Body of pancreas (tissue), 4 donors: ENCODE results near the gene CRYBG2. TPM values are rescaled to one million over a fixed set of nuclear protein-coding genes. Genes with fewer than 3 reads are reported as not detected.

ENCODE experiments used
- ATAC-seq: fragments of 150-250 bp; one replicate; pipeline ENCODE4 v1.9.1; 2016
- DNase-seq, 4 donors: peaks; one replicate each; pipeline ENCODE4 v3.0.0-alpha.2; 2019
- H3K27ac ChIP-seq, 4 donors: fragments of 200-600 bp; sonication (generic); 1 replicate in 3 of 4; 2 replicates in 1 of 4; pipeline versions ENCODE4 v1.5.1 to v1.6.1; 2016 to 2019; ENCODE audit warnings: mild to moderate bottlenecking in 1 of 4, mixed read lengths in 1 of 4, moderate library complexity in 1 of 4
- H3K27me3 ChIP-seq, 2 donors: fragments of 200-600 bp; sonication (generic); one replicate each; pipeline ENCODE4 v1.6.0; 2016; ENCODE audit warnings: mild to moderate bottlenecking in 1 of 2
- H3K36me3 ChIP-seq, 2 donors: fragments of 200-600 bp; sonication (generic); replicated peaks in 1 of 2; 2 replicates each; pipeline ENCODE4 v1.5.1; 2016; ENCODE audit warnings: low read depth in 2 of 2; ENCODE audit not compliant: insufficient read depth in 1 of 2
- H3K4me1 ChIP-seq: fragments of 200-600 bp; sonication (generic); one replicate; pipeline ENCODE4 v1.6.0; 2016
- H3K4me3 ChIP-seq, 2 donors: fragments of 200-600 bp; sonication (generic); 1 replicate in 1 of 2; 2 replicates in 1 of 2; pipeline ENCODE4 v1.5.1; 2016 to 2019
- H3K9me3 ChIP-seq, 3 donors: fragments of 200-600 bp; sonication (generic); 1 replicate in 2 of 3; 2 replicates in 1 of 3; pipeline ENCODE4 v1.5.1; 2016
- CTCF ChIP-seq, 7 experiments: fragments of 450-650 bp in 4 of 7; fragments of 200-600 bp in 3 of 7; sonication (generic) in 3 of 7; IDR thresholded peaks; one replicate each; pipeline ENCODE4 v1.5.1; 2016 to 2019; ENCODE audit warnings: antibody characterized with exemption in 7 of 7
- POLR2A ChIP-seq, 3 donors: fragments of 450-650 bp; IDR thresholded peaks; one replicate each; pipeline ENCODE4 v1.6.1; 2016; ENCODE audit warnings: antibody characterized with exemption in 3 of 3, mild to moderate bottlenecking in 2 of 3
- WGBS, 2 donors: methylation state at CpG; one replicate each; pipeline ENCODE4 v1.1.5; 2017; 5-methylcytosine and 5-hydroxymethylcytosine counted together
- intact Hi-C: fragments of 100-400 bp; cut with DNase I; formaldehyde crosslinking; loops from one replicate; pipeline ENCODE4 v1.15.1; 2023
- total RNA-seq, 2 donors: library from RNA; depleted of rRNA; stranded (reverse); fragments of >200 nt; gene quantifications; one replicate each; pipeline ENCODE4 v1.1.0, GENCODE V29; 2016

CRYBG2 gene
- total RNA-seq, 2 donors from 2014 or later = 3.6 TPM; not detected in 1

GRCh38 chr1:26297791-26298124, 56.2 kb downstream of the CRYBG2 start:
- 71 to 96% methylated on average over 3 to 6 of the region's 6 CpGs for WGBS, 2 donors
- TF ChIP-seq CTCF (IDR thresholded peaks at IDR 0.05) (no peak), POLR2A (IDR thresholded peaks at IDR 0.05) (no peak)

GRCh38 chr1:26297057-26297790, 56.7 kb downstream of the CRYBG2 start:
- no peak for ATAC-seq

More at GRCh38 chr1:26297791-26298124, 56.2 kb downstream of the CRYBG2 start:
- Histone ChIP-seq H3K27ac (no peak overlapping the region), H3K4me1 (no peaks in the 10 kb centered on the region), H3K36me3 (no peaks in the 10 kb centered on the region), H3K27me3 (no peaks in the 10 kb centered on the region), H3K4me3 (no peak overlapping the region), H3K9me3 (no peaks in the 10 kb centered on the region)
- intact Hi-C loops = no loop called here
- ATAC-seq = no peak
- DNase-seq = no peak

GRCh38 chr1:26296340-26297056, 57.4 kb downstream of the CRYBG2 start:
- Histone ChIP-seq H3K4me1 (no peaks in the 10 kb centered on the region), H3K27ac (no peak overlapping the region), H3K27me3 (no peaks in the 10 kb centered on the region), H3K9me3 (no peaks in the 10 kb centered on the region), H3K36me3 (no peaks in the 10 kb centered on the region), H3K4me3 (no peak overlapping the region)
- no peak for TF ChIP-seq CTCF (IDR thresholded peaks at IDR 0.05)
- TF ChIP-seq POLR2A (IDR thresholded peaks at IDR 0.05) = no peak
- no peak for ATAC-seq
- intact Hi-C loops = no loop called here
- 77 to 87% methylated on average over 7 to 16 of the region's 16 CpGs for WGBS, 2 donors
- DNase-seq = no peak

More at GRCh38 chr1:26297057-26297790, 56.7 kb downstream of the CRYBG2 start:
- no peak for TF ChIP-seq POLR2A (IDR thresholded peaks at IDR 0.05)
- no peak for DNase-seq
- Histone ChIP-seq H3K4me3 (no peak overlapping the region), H3K4me1 (no peaks in the 10 kb centered on the region), H3K27ac (no peak overlapping the region), H3K9me3 (no peaks in the 10 kb centered on the region), H3K27me3 (no peaks in the 10 kb centered on the region), H3K36me3 (no peaks in the 10 kb centered on the region)
- 93 to 96% methylated on average over 8 to 12 of the region's 12 CpGs for WGBS, 2 donors
- intact Hi-C loops = no loop called here

GRCh38 chr1:26295194-26296138, 58.5 kb downstream of the CRYBG2 start:
- intact Hi-C loops = no loop called here
- TF ChIP-seq POLR2A (IDR thresholded peaks at IDR 0.05) (no peak), CTCF (IDR thresholded peaks at IDR 0.05) (no peak)
- Histone ChIP-seq H3K4me1 (no peaks in the 10 kb centered on the region), H3K27ac (no peak overlapping the region), H3K36me3 (no peaks in the 10 kb centered on the region), H3K4me3 (no peak overlapping the region), H3K27me3 (no peaks in the 10 kb centered on the region), H3K9me3 (no peaks in the 10 kb centered on the region)
- no peak for DNase-seq
- no peak for ATAC-seq
- 87 to 88% methylated on average over 16 to 22 of the region's 22 CpGs for WGBS, 2 donors
